IPS DF 6.9 (cell line): ENCODE data around the gene PSD4.

Experiments used
- DNase-seq: peaks from one replicate; pipeline ENCODE4 v3.0.0-alpha.2; 2013; ENCODE audit warnings: low read depth, low spot score
- H3K27ac ChIP-seq: one replicate; pipeline ENCODE4 v1.5.1; 2013; ENCODE audit warnings: low read length, control low read depth
- H3K27me3 ChIP-seq: 2 replicates; pipeline ENCODE4 v1.6.1; 2013; ENCODE audit warnings: mild to moderate bottlenecking, low read length; ENCODE audit not compliant: control insufficient read depth, insufficient read depth
- H3K36me3 ChIP-seq: 2 replicates; pipeline ENCODE4 v1.6.1; 2013; ENCODE audit warnings: low read length; ENCODE audit not compliant: control insufficient read depth, insufficient read depth
- H3K4me1 ChIP-seq: 2 replicates; pipeline ENCODE4 v1.6.1; 2013; ENCODE audit warnings: low read length; ENCODE audit not compliant: control insufficient read depth, insufficient read depth
- H3K4me3 ChIP-seq: 2 replicates; pipeline ENCODE4 v1.5.1; 2013; ENCODE audit warnings: mild to moderate bottlenecking, low read length
- H3K9me3 ChIP-seq: 2 replicates; pipeline ENCODE4 v1.6.1; 2013; ENCODE audit warnings: low read length, inconsistent platforms; ENCODE audit not compliant: control insufficient read depth, insufficient read depth
- WGBS: extraction: QIAGEN DNeasy Blood & Tissue Kit; methylation state at CpG from one replicate; pipeline ENCODE4 v1.1.7; 2013; ENCODE audit warnings: mixed read lengths, missing lambda C conversion rate; ENCODE audit not compliant: insufficient read length, insufficient coverage; 5-methylcytosine and 5-hydroxymethylcytosine counted together

Gene PSD4

GRCh38 chr2:113257516-113258264 lies 83.9 kb downstream of the PSD4 start:
- H3K36me3 ChIP-seq, result no peaks in the 10 kb centered on the region
- no peaks in the 10 kb centered on the region for H3K4me1 ChIP-seq
- no peak for DNase-seq
- H3K27me3 ChIP-seq, result no peaks in the 10 kb centered on the region
- no peaks in the 10 kb centered on the region for H3K9me3 ChIP-seq
- no CpG with 5 or more reads among the region's 7 CpGs for WGBS
- no peak overlapping the region for H3K4me3 ChIP-seq
- no peak overlapping the region for H3K27ac ChIP-seq

- Histone ChIP-seq H3K27me3 (no peaks in the 10 kb centered on the region), H3K36me3 (no peaks in the 10 kb centered on the region), H3K9me3 (no peaks in the 10 kb centered on the region), H3K27ac (no peak overlapping the region), H3K4me3 (no peak overlapping the region), H3K4me1 (no peaks in the 10 kb centered on the region)
- no CpG with 5 or more reads among the region's 6 CpGs for WGBS
- no peak for DNase-seq
These were observed 84.8 kb downstream of the PSD4 start for GRCh38 chr2:113258471-113259147.
